ENCODE results near the gene OR56A4.
"Not testable (repeated sequence)": the region's sequence is repeated elsewhere in the genome, so short reads cannot be mapped to it uniquely, and the experiment has no call there.

The OR56A4 gene, protein sequence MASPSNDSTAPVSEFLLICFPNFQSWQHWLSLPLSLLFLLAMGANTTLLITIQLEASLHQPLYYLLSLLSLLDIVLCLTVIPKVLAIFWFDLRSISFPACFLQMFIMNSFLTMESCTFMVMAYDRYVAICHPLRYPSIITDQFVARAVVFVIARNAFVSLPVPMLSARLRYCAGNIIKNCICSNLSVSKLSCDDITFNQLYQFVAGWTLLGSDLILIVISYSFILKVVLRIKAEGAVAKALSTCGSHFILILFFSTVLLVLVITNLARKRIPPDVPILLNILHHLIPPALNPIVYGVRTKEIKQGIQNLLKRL

DNA sequence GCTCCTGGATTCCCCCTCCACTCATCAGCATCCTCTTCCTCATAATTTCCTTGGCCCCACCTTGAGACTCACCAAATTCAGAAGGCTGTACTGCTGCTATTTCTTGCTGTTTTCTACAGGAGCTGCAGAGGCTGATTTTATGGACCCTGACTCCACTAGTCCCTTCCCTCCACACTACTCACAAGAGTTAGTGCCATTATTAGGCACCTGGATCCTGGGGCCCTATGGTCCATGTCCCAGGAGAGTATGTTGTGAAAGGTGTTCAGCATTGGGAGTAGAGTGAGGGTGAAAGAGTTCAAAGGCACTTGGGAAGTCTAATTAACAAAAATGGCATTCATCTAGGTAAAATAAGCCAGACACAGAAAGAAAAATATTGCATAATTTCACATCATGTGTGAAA is at the start of gene OR56A4:
Gene OR56A4 (minus strand): TSS at position 101 of the 400 bp plus-strand sequence. CDS start 3,954 bp downstream, outside the sequence.
- no peak for DNase-seq

DNA sequence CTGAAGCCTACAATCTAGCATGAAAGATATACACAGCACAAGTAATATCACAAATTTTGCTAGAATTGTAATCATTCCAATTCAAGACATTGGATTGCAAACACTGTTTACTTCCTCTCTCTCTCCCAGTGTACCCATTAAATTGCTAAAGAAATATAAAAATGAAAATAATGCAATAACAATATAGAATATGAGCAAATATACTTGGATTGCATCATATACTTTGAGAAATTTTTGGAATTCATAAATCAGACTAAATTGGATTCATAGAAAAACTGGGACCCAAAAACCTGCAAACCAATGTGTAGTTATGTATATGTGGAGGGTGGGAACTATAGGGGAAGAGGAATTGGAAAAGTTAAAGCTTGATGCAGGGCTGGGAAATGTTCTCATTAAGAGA is 48.8 kb upstream of the OR56A4 start:
- no peak for DNase-seq

DNA sequence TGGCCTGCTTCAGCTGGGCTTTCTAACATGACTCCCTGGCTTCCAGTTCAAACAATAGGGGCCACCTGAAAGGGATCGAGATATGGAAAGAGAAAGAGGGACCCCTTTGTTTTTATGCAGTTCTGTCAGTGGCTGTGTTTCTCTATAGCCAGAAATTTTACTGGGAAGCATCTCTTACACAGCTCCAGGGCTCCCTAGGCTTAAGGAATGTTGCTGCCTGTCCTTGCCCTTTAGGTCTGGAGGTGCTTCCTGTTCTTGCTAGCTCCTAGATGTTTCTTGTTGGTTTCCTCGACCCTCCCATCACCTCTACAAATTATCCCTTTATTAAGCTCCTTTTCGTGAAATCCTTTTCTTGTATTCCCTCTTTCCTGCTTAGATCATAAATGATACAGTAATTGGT is 45.6 kb upstream of the OR56A4 start:
- no peak for DNase-seq

DNA sequence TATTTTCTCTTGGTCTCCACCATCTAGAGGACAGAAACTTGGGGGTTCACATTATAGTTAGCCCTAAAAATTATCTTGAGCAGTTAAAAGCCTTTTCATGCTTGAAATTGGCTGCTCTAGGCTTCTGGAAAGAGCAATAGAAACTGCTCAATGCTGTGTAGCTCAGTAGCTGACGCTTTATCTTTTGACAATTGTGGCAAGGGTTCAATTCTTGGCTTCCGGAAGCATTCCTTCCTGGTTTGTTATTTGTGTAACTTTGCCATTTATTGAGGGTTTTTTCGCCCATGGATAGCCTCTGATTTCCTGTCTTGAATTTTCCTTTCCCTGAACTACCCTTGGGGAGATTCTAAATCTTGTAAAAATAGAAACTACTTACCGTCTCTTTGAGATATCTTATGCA is 34.1 kb upstream of the OR56A4 start:
- no peak for DNase-seq

DNA sequence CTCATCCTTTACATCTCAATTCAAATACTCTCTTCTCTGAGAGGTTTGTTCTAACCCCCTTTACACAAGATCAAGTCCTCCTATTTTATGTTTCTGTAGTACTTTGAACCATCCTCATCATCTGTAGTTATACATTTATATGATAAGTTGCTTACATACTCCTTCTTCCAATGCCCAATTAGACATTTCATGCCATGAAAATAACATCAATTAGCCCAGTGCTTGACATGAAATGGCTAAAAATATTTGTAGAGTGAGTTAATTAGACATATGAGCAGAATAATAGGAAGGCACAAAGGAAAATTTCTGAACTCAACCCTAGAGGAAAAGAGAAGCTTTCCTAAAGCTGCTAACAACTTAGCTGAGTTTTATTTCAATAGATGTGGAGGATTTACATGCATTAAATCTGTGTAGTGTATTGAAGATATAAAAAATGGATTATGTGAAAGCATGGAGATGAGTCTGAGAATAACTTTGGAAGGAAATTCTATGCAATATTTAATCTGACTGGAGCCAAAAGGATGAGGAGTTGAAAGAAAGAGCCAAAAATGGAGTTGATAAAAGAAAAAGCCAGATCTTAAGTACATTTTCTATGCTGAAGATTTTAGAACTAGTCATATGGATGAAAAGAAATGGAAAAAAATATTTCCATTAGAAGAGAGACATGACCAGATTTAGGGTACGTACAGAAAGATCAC is 24.1 kb upstream of the OR56A4 start, which contains the start of gene OR56A1:
Gene OR56A1 (minus strand): TSS at position 51 of the 698 bp plus-strand sequence. CDS start 3,066 bp downstream, outside the sequence.
- no peak for DNase-seq

- DNase-seq, result no peak
These were observed 20.8 kb upstream of the OR56A4 start for GRCh38 chr11:6027501-6027900.

DNA sequence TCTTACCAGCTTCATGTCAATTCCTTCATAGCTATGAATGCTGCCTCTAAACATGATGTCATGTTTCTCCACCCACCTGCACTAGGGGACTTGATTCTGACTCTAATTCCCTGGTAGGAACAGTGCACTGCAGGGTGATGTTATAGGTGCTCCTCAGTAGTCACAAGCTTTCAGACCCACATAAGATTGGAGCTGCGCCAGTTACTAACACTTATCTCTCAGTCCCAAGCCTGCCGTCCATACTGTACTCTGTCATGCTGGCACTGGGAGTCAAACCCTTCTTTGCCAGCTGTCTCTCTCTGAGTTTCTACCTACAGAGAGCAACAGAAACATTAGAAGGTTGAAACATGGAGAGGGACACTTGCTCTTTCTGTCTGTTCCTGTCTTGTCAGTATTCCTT is 18.3 kb upstream of the OR56A4 start:
- DNase-seq, result no peak

- DNase-seq, result no peak
These were observed 16.2 kb upstream of the OR56A4 start for GRCh38 chr11:6022956-6023355.

DNA sequence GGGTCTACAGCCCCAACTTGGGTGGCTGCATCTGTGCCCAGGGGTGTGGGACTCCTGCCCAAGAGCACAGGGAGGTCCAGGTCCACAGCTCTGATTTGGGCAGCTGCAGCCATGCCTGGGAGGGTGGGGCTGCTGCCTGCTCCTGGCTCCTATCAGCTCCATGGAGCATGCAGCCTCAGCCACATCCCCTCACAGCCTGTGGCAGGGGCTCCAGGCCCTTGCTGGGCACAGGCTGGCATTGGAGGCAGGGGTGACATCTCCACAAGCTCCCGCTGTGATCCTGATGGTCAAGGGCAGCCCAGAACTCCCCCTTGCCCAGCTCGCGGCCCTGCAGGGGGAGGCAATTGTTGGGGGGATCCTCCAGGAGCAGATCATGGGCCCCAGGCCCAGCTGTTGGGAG is 6.3 kb upstream of the OR56A4 start:
- no peak for DNase-seq

DNA sequence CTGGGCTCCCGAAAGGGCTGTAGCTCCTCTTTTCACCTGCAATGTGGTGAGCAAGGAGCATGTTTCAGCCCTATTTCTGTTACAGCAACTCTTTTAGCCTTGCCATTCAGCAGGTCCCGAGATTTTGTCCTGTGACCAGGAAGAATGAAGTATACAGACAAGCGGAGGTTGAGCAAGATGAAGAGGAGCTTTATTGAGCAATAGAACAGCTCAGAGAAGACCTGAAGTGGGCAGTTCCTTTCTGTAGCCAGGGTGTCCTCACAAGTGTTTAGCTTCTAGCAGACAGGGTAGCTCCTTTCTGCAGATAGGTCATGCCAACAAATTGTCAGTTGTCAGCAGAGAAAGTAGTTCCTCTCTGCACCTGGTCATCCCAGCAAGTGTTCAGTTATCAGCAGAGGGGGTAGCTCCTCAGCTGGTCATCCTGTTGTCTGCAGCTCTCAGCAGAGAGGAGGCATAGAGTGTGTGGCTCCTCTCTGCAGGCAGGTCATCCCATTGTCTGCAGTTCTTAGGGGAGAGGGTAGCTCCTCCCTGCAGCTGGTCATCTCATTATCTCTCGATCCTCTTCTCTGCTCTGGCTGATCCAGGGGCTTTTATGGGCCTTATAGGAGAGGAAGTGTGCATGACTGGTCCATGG is 5.4 kb upstream of the OR56A4 start:
- DNase-seq, result no peak

GRCh38 chr11:6006395-6006794 is 351 bp downstream of the OR56A4 start:
- DNase-seq, result no peak

DNA sequence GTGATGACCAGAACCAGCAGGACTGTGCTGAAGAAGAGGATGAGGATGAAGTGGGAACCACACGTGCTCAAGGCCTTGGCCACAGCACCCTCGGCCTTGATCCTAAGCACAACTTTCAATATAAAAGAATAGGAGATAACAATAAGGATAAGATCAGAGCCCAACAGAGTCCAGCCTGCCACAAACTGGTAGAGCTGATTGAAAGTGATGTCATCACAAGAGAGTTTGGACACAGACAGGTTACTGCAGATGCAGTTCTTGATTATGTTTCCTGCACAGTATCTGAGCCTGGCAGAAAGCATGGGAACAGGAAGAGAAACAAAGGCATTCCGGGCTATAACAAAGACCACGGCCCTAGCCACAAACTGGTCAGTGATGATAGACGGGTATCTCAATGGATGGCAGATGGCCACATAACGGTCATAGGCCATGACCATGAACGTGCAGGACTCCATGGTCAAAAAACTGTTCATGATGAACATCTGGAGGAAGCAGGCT is 4.5 kb downstream of the OR56A4 start:
- DNase-seq, result no peak

DNA sequence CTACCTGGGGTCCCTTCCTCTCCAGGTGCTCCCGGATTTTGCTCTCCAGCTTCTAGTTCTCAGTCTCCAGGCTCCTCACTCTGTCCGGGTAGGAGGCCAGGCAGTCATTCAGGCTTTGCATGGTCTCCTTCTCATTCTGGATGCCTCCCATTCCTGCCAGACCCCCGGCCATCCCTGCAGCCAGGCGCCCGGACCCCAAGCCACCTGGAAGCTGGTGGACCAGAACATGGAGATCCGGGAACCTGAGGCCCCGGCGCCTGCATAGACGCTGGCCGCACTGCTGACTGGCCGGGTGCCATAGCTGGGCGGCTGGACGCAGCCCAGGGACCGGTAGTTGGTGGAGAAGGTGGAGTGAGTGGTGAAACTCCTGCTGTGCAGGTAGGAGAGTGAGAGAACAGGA is 12.0 kb downstream of the OR56A4 start:
- DNase-seq, result no peak

DNA sequence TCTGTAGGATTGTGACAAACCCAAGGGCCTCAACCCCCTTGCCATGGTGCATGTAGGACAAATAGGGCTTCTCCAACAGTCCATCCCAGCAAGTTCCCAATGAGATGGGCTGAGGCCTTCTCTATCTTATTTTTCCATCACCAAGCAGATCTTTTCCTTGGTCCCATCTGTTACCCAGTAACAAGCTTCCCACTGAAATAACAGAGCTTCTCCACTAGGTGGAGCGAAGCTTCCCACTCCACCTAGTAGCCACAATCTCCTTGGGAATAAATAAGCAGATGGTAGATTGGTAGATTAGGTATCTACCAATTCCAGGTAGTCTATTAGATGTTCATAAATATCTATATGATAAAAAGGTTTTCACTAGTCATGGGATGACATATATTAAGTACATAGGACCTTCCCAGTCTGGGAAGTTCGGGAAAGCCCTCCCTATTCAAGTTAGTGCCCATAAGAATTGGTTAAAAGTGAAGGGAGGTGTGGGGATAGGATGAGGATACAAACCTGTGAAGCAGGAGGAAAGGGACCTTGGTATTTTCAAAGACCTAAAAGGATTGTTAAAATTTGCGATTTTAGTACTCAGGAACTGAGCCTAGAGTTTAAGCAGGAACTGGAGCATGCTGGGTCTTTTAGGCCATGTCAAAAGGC is 14.0 kb downstream of the OR56A4 start:
- DNase-seq, result no peak

DNA sequence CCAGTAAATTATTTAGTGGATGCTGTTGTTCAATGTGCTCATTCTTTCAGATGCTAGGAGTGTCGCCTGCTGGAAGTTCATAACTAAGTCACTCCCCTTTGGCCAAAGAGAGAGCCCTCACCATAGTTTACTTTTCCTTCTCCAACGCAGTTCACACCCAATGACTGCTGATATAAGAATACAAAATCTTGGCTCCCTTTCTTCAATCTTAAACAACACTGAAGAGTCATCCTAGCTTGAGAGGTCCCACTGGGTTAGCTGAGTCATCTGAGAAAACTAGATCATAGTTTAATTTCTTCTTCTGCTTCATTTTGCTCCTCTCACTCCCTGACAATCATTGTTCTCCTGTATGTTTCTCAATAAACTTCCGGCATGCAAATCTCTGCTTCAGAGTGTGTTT is 14.6 kb downstream of the OR56A4 start:
- no peak for DNase-seq

- no peak for DNase-seq
These were observed 17.5 kb downstream of the OR56A4 start for GRCh38 chr11:5989203-5989602.

- no peak for DNase-seq
These were observed 19.9 kb downstream of the OR56A4 start, which contains the start of gene OR52L1 for GRCh38 chr11:5986885-5987284. OR52L1 (minus strand) TSS chr11:5986985; CDS start chr11:5986930, 55 bp downstream.

- no peak for DNase-seq
These were observed 23.3 kb downstream of the OR56A4 start for GRCh38 chr11:5983443-5983842.

DNA sequence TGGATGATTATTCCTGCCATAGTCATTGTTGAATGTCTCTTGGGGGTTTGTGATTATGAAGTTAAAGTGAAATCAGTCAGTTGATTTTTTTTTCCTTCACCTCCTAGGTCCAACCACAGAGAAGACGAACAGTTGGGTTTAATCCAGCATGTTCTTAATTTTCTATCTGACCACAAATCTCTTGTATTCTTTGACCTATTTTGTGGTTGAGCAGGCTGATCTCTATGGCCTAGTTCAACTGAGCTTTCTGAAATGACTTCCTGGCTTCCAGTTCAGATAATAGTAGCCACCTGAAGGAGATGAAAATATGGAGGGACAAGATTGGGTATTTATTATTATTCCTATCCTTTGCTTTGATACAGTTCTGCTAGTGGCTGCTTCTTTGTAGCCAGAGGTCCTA is 33.2 kb downstream of the OR56A4 start:
- no peak for DNase-seq

GRCh38 chr11:5968394-5968793 is 38.4 kb downstream of the OR56A4 start, which contains the start of gene OR56A5:
OR56A5 (minus strand) TSS chr11:5968494; CDS start chr11:5968494, 0 bp downstream.
- DNase-seq, result no peak

DNA sequence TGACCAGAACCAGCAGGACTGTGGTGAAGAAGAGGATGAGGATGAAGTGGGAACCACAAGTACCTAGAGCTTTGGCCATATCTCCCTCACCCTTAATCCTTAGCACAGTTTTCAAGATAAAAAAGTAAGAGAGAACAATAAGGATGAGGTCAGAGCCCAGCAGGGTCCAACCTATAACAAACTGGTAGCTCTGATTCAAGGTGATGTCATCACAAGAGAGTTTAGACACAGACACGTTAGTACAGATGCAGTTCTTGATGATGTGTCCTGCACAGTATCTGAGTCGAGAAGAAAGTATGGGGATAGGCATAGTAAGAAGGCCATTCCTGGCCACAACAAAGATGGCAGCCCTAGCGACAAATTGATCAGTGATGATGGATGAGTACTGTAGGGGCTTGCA is 39.0 kb downstream of the OR56A4 start:
- DNase-seq, result no peak

DNA sequence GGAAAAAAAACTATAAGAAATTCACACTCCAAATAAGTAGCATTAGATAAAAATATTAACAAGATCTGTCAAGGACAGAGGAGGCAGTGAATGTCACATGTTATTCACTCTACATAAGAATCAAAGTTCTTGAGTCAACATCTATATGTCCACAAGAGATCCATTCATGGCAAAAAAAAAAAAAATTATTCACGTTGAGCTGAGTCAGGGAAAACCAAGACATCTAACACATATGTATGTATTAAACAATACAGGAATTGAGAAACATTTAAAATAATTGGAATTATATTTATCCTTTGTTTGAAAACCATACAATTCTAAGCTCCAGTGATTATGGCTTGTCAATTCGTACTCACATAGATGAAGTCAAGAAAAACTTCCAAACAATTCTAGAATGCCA is 39.8 kb downstream of the OR56A4 start:
- no peak for DNase-seq

- not testable (repeated sequence) for DNase-seq
These were observed 45.9 kb downstream of the OR56A4 start for GRCh38 chr11:5960704-5961320.

All from DMS79 treated with DMSO at 0.1 percent for 48 hours (cell line).